GM12878 (cell line): ENCODE results near the gene PSMB1. TPM values are rescaled to one million over a fixed set of nuclear protein-coding genes. Genes with fewer than 3 reads are reported as not detected.

Experiments used
- ATAC-seq: fragments of 200-7000 bp; cut with Tn5 transposase; 3 replicates; pipeline ENCODE4 v1.9.1; 2020; ENCODE audit warnings: mild to moderate bottlenecking, moderate library complexity
- BruUV-seq: library from RNA; stranded (reverse); fragments of 400-500 nt; replicated peaks from 2 replicates; lab custom pipeline; 2021; lab: Mats Ljungman, UMichigan
- CTCF ChIA-PET: fragments of 300-600 bp; sonication (Branson Sonifier 250); formaldehyde crosslinking; extraction: SDS; loops from one replicate; lab custom pipeline; 2021; ENCODE audit warnings: inconsistent platforms; lab: Yijun Ruan, JAX
- POLR2A ChIA-PET: fragments of 350-600 bp; formaldehyde crosslinking; extraction: SDS; loops from one replicate; lab custom pipeline; 2021; ENCODE audit warnings: inconsistent platforms; lab: Charles Lee
- RAD21 ChIA-PET: fragments of 300-600 bp; sonication (Branson Sonifier 250); formaldehyde crosslinking; loops from one replicate; lab custom pipeline; 2023; ENCODE audit warnings: antibody characterized with exemption; ENCODE audit not compliant: unreplicated experiment; lab: Charles Lee
- SMC1A ChIA-PET: fragments of 300-600 bp; sonication (Branson Sonifier 250); formaldehyde crosslinking; loops from one replicate; lab custom pipeline; 2023; ENCODE audit not compliant: unreplicated experiment, uncharacterized antibody; lab: Charles Lee
- DNase-seq: peaks from one replicate; pipeline ENCODE4 v3.0.0-alpha.2; 2011; ENCODE audit warnings: low read depth, low spot score
- FAIRE-seq: peaks from 3 replicates; lab custom pipeline; 2011; peaks lifted over from hg19 to GRCh38; lab: Jason Lieb, UNC
- H2AFZ ChIP-seq: 2 replicates; pipeline ENCODE4 v1.6.0; 2011; ENCODE audit warnings: low read depth, low read length, control low read depth; ENCODE audit not compliant: control insufficient read depth
- H3K27ac ChIP-seq: 2 replicates; pipeline ENCODE4 v1.5.1; 2011; ENCODE audit warnings: control low read depth; ENCODE audit not compliant: control insufficient read depth, insufficient read depth
- H3K27me3 ChIP-seq, 2 experiments: replicated peaks in 1 of 2; 2 replicates each; pipeline versions ENCODE4 v1.6.0 to v1.6.1; 2011; ENCODE audit warnings: low read length in 1 of 2; ENCODE audit not compliant: control insufficient read depth in 2 of 2, insufficient read depth in 2 of 2
- H3K36me3 ChIP-seq, 2 experiments: 2 replicates each; pipeline ENCODE4 v1.5.1; 2011; ENCODE audit warnings: low read length in 1 of 2; ENCODE audit not compliant: control insufficient read depth in 2 of 2, insufficient read depth in 2 of 2
- H3K4me1 ChIP-seq: 2 replicates; pipeline ENCODE4 v1.6.1; 2011; ENCODE audit warnings: mild to moderate bottlenecking, low read length, moderate library complexity, mixed read lengths; ENCODE audit not compliant: control insufficient read depth, insufficient read depth
- H3K4me2 ChIP-seq: 2 replicates; pipeline ENCODE4 v1.6.0; 2011; ENCODE audit warnings: control low read depth; ENCODE audit not compliant: control insufficient read depth, insufficient read depth
- H3K4me3 ChIP-seq: fragments of 200-600 bp; sonication (generic); 2 replicates; pipeline ENCODE4 v1.5.1; 2016
- H3K79me2 ChIP-seq: 2 replicates; pipeline ENCODE4 v1.6.0; 2011; ENCODE audit warnings: low read length; ENCODE audit not compliant: control insufficient read depth, insufficient read depth
- H3K9ac ChIP-seq: 2 replicates; pipeline ENCODE4 v1.8.0; 2011; ENCODE audit warnings: low read length, control low read depth, mixed read lengths; ENCODE audit not compliant: control insufficient read depth, insufficient read depth
- H3K9me3 ChIP-seq: replicated peaks from 3 replicates; pipeline ENCODE4 v1.5.1; 2011; ENCODE audit warnings: mild to moderate bottlenecking, low read length; ENCODE audit not compliant: control insufficient read depth, insufficient read depth
- H4K20me1 ChIP-seq: 2 replicates; pipeline ENCODE4 v1.6.0; 2011; ENCODE audit not compliant: control insufficient read depth, insufficient read depth
- ASH2L ChIP-seq: fragments of 300-600, 200-600 bp; sonication (generic); IDR thresholded peaks from 2 replicates; pipeline ENCODE4 v1.6.1; 2017; ENCODE audit warnings: low read depth, mild to moderate bottlenecking, borderline replicate concordance
- TCF3 ChIP-seq: IDR thresholded peaks from 2 replicates; pipeline ENCODE4 v1.6.1; 2012; ENCODE audit warnings: low read depth, mild to moderate bottlenecking, low read length, borderline replicate concordance; ENCODE audit not compliant: insufficient read depth
- ZBTB40 ChIP-seq: fragments of 450-650 bp; IDR thresholded peaks from 2 replicates; pipeline ENCODE4 v1.6.1; 2016; ENCODE audit warnings: mild to moderate bottlenecking, moderate library complexity, borderline replicate concordance
- WGBS: methylation state at CpG from one replicate; pipeline ENCODE4 v1.1.6; 2016; ENCODE audit warnings: low lambda C conversion rate; ENCODE audit not compliant: insufficient replicate concordance, insufficient coverage; ENCODE audit errors: missing lambda C conversion rate; 5-methylcytosine and 5-hydroxymethylcytosine counted together
- in situ Hi-C: fragments of 300-500 bp; cut with MboI; formaldehyde crosslinking; loops from 9 replicates; pipeline ENCODE4 v1.14.3; 2018; ENCODE audit warnings: mixed read lengths
- intact Hi-C: fragments of 100-400 bp; cut with micrococcal nuclease; formaldehyde crosslinking; loops from one replicate; pipeline ENCODE4 v1.14.2; 2022; ENCODE audit not compliant: unreplicated experiment
- polyA plus RNA-seq, 11 experiments: library from polyadenylated mRNA; depleted of rRNA in 4 of 11; unstranded in 6 of 11; stranded (reverse) in 5 of 11; fragments of >200 nt; fragmentation: Nextera tagmentation in 4 of 11; fragmentation: Illumina TruSeq in 1 of 11; extraction: Ambion mirVana in 4 of 11; extraction: Trizol in 1 of 11; gene quantifications; 1 replicate in 1 of 11; 2 replicates in 10 of 11; pipeline versions ENCODE4 v1.2.1 to v1.2.3, GENCODE V29; 2011 to 2016; ENCODE audit warnings: inconsistent platforms in 2 of 11, missing spikeins in 2 of 11, low read depth in 1 of 11
- total RNA-seq, 4 experiments: library from RNA; depleted of rRNA in 3 of 4; stranded (reverse); fragments of >200 nt in 3 of 4; fragmentation: Illumina TruSeq in 1 of 4; extraction: Trizol in 1 of 4; gene quantifications; 2 replicates each; pipeline versions ENCODE4 v1.2.1 to v1.2.3, GENCODE V29; 2013 to 2021

PSMB1 gene
- total and polyA plus RNA-seq, 10 of the 15 experiments (the other 5 are each of a cell fraction or from before 2014, with no cell fraction given), result 208 to 1,317 (median 508) TPM

GRCh38 chr6:170525795-170526194 lies 27.3 kb downstream of the PSMB1 start (continued):
- no peak for TF ChIP-seq ZBTB40
- TF ChIP-seq, all 136 proteins: peak for 0

GRCh38 chr6:170524172-170524502 lies 29.0 kb downstream of the PSMB1 start:
- H3K36me3 ChIP-seq, result no peaks in the 10 kb centered on the region
- intact Hi-C loops, result no loop called here
- ChIA-PET CTCF (interaction anchor here (0.8 to 3.3 kb wide), 4 partner anchors 17 to 734 kb away, joined by 3 to 12 read pairs (median 4); no protein-coding TSS in a partner anchor), SMC1A (no interaction called here), RAD21 (interaction anchor here (0.9 kb wide), 1 partner anchor 775 kb away, joined by 3 read pairs; no protein-coding TSS in a partner anchor), POLR2A (no interaction called here)
- H3K4me1 ChIP-seq, result no peaks in the 10 kb centered on the region
- WGBS, result 30% methylated on average over 5 of the region's 5 CpGs
- in situ Hi-C loops, result no loop called here
- DNase-seq (no peak), ATAC-seq (no peak), FAIRE-seq (no peak)
- H3K4me3 ChIP-seq, result no peak overlapping the region
- H4K20me1 ChIP-seq, result no peaks in the 10 kb centered on the region
- no peak overlapping the region for H2AFZ ChIP-seq
- no peaks in the 10 kb centered on the region for H3K79me2 ChIP-seq
- H3K4me2 ChIP-seq, result no peak overlapping the region
- H3K27ac ChIP-seq, result no peak overlapping the region
- no peak overlapping the region for H3K9ac ChIP-seq
- H3K9me3 ChIP-seq, result no peaks in the 10 kb centered on the region
- H3K27me3 ChIP-seq, result no peaks in the 10 kb centered on the region
- TF ChIP-seq ASH2L (no peak), TCF3 (0 out of 2 replicates have a peak, but pooled peaks have one; percentile 31)
- no TSS peak for BruUV-seq
